ENCODE measurements around the gene B4GALT3. TPM values are rescaled to one million over a fixed set of nuclear protein-coding genes. Genes with fewer than 3 reads are reported as not detected.

The B4GALT3 gene
- total RNA-seq, 3 donors from 2014 or later, result 23.4 to 41.3 (median 29.4) TPM

DNA sequence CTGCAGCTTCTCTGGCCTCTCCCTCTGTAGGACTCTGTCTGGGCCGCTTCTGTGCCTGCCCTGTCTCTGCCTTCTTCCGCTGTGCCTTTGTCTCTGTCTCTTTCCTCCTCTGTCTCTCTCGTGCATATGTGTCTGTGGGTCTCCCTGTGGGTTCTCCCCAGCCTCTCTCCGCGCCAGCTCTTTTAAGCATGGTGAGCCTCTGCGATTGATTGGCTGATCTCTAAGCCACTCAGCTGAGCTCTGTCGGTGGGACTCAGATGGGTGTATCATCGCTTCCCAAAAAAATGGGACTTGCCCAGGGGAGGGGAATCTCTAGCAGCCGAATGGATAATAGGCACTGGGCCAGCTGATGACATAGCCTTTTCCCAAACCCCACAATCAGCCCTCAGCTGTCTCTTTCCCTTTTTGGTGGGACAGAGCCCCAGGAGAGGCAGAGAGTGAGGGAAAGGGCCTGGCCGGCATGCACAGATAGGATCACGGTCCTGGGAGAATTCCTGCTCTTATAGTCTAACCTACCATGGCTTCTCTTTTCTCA, 21.7 kb upstream of the B4GALT3 start, which contains the start of gene ADAMTS4:
ADAMTS4 (minus strand) TSS at position 158 of the 535 bp plus-strand sequence. CDS start 427 bp downstream, outside the sequence.
- peaks cover 21 to 24% of the 10 kb centered on the region in 2 donors for H3K4me1 ChIP-seq
- peak in 1 of 2 donors; percentile 43 for DNase-seq (ENCODE audit: low spot score in 2 of 2)
- intact Hi-C loops (cut with DNase I; ENCODE audit: low total_unique reads), result no loop called here
- no peaks in the 10 kb centered on the region for H3K27me3 ChIP-seq
- TF ChIP-seq POLR2A (IDR thresholded peaks at IDR 0.05) (peak; percentile 90), POLR2AphosphoS5 (IDR thresholded peaks at IDR 0.05) (peak in 2 of 3 donors; percentile 26 to 67), CTCF (IDR thresholded peaks at IDR 0.05) (no peak)
- H3K36me3 ChIP-seq, result no peaks in the 10 kb centered on the region
- peak within 1 kb of the TSS; percentile 97 to 98 for H3K27ac ChIP-seq
- peak within 1 kb of the TSS; percentile 47 to 69 (median 47) for H3K4me3 ChIP-seq
- no peaks in the 10 kb centered on the region for H3K9me3 ChIP-seq

- DNase-seq (ENCODE audit: low spot score in 2 of 2), result peak; percentile 40 to 72
- no peak for TF ChIP-seq POLR2A (IDR thresholded peaks at IDR 0.05)
- Histone ChIP-seq H3K9me3 (no peaks in the 10 kb centered on the region), H3K27me3 (no peaks in the 10 kb centered on the region), H3K4me3 (peak overlapping the region; percentile 47 to 69 (median 47)), H3K36me3 (no peaks in the 10 kb centered on the region), H3K27ac (peak overlapping the region; percentile 97 to 98), H3K4me1 (peaks cover 20 to 26% of the 10 kb centered on the region in 2 donors)
- intact Hi-C loops (cut with DNase I; ENCODE audit: low total_unique reads), result no loop called here
Observed at GRCh38 chr1:161198194-161198896, 21.0 kb upstream of the B4GALT3 start.

GRCh38 chr1:161197560-161198193, 20.4 kb upstream of the B4GALT3 start:
- H3K27ac ChIP-seq, result peak overlapping the region; percentile 97 to 98
- no peaks in the 10 kb centered on the region for H3K27me3 ChIP-seq
- no peak for TF ChIP-seq POLR2AphosphoS5 (IDR thresholded peaks at IDR 0.05)
- no peak for TF ChIP-seq POLR2A (IDR thresholded peaks at IDR 0.05)
- TF ChIP-seq CTCF (IDR thresholded peaks at IDR 0.05), result no peak
- peak overlapping the region; percentile 47 to 69 (median 47) for H3K4me3 ChIP-seq
- no peaks in the 10 kb centered on the region for H3K9me3 ChIP-seq
- peaks cover 20 to 27% of the 10 kb centered on the region in 2 donors for H3K4me1 ChIP-seq
- no peaks in the 10 kb centered on the region for H3K36me3 ChIP-seq
- intact Hi-C loops (cut with DNase I; ENCODE audit: low total_unique reads), result no loop called here
- no peak for DNase-seq (ENCODE audit: low spot score in 2 of 2)

DNA sequence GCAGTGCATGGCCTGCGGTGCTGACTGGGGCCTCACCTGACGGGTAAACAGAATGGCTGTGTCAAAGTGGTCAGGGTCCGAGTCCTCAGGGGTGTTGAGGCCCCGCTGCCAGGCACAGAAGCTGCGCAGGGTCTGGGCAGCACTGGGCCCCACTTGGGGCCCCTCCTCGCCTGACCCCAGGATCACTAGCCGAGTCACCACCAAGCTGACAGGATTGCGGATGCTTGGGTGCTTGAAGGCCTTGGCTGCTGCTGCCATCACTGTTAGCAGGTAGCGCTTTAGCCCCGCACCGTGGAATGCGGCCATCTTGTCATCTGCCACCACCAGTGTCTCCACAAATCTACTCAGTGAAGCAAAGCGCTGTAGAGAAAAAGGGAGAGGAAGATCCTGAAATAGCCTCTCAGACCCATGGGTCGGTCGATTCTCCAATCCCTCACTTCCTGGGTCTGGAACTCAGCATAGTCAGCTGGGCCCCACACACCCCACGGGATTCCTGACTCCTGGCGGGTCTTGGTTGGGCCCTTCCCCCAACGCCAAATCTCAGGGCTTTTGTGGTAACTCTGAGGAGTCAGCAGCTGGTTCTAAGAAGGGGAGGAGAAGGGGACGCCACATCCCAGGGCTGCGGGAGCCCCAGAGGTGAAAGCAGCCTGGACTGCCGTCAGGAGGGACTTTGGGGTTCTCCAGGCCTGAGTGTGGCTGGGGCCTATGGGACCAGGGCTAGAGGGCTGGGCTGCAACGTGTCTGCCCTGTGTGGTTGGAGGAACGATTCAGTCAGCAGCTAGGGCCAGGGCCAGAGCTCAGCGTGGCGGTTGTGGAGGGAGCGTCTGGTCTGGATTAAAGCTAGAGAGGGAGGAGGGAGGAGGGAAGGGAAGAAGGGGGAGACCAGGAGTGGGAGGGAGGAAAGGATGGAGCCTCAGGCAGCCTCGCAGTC, 19.5 kb upstream of the B4GALT3 start:
- Histone ChIP-seq H3K27ac (peak overlapping the region; percentile 97 to 98), H3K4me1 (peaks cover 20 to 27% of the 10 kb centered on the region in 2 donors)
- peak in 2 of 3 donors; percentile 43 to 51 for TF ChIP-seq POLR2AphosphoS5 (IDR thresholded peaks at IDR 0.05)
- no peak for TF ChIP-seq POLR2A (IDR thresholded peaks at IDR 0.05)
- no peak for TF ChIP-seq CTCF (IDR thresholded peaks at IDR 0.05)

GRCh38 chr1:161196111-161196510, 18.8 kb upstream of the B4GALT3 start:
- Histone ChIP-seq H3K27ac (peak overlapping the region; percentile 97 to 98), H3K4me3 (peak overlapping the region in 2 of 3 donors; percentile 47 to 69), H3K9me3 (no peaks in the 10 kb centered on the region), H3K27me3 (no peaks in the 10 kb centered on the region), H3K36me3 (no peaks in the 10 kb centered on the region), H3K4me1 (peaks cover 18 to 24% of the 10 kb centered on the region in 2 donors)
- intact Hi-C loops (cut with DNase I; ENCODE audit: low total_unique reads), result no loop called here
- TF ChIP-seq POLR2A (IDR thresholded peaks at IDR 0.05) (no peak), POLR2AphosphoS5 (IDR thresholded peaks at IDR 0.05) (no peak), CTCF (IDR thresholded peaks at IDR 0.05) (no peak)
- no peak for DNase-seq (ENCODE audit: low spot score in 2 of 2)

More for the DNA sequence above, 19.5 kb upstream of the B4GALT3 start:
- H3K36me3 ChIP-seq, result no peaks in the 10 kb centered on the region
- peak overlapping the region; percentile 47 to 69 (median 47) for H3K4me3 ChIP-seq
- intact Hi-C loops (cut with DNase I; ENCODE audit: low total_unique reads), result no loop called here
- no peak for DNase-seq (ENCODE audit: low spot score in 2 of 2)
- no peaks in the 10 kb centered on the region for H3K9me3 ChIP-seq
- no peaks in the 10 kb centered on the region for H3K27me3 ChIP-seq
